ENCODE results near the gene OVCA2. TPM values are rescaled to one million over a fixed set of nuclear protein-coding genes. Genes with fewer than 3 reads are reported as not detected.

OVCA2 gene
- total RNA-seq, 1 experiment from 2014 or later: 24.6 TPM

DNA sequence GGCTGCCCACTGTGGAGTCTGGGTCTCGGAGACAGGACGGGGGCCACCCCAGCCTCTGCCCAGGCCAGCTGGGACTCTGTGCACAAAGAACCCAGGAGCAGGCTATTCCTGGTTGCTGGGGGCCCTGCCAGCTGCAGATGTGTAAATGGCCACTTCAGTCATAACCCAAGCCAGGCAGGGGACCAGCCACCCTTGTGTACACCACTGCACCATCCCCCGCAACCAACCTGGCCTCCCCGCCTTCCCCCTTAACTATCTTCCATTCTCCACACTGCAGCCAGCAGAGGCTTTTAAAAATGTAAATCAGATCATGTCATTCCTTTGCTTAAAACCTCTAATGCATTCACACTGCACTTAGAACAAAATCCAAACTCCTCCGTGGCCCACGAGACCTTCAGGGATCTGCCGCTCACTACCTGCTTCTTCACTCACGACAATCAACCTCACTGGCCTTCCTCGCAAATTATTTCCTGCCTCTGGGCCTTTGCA is 45.0 kb upstream of the OVCA2 start:
- H3K27ac ChIP-seq (ENCODE audit: insufficient read length, low read depth, low read length): no peak overlapping the region
- Mint-ChIP-seq H3K27ac (peak overlapping the region in 1 of 3 experiments; percentile 17; a peak in 1 of 7 replicates), H3K9me3 (no peaks in the 10 kb centered on the region; a peak in 1 of 5 replicates), H3K36me3 (ENCODE audit: insufficient read depth in 1 of 3, low read depth in 3 of 3) (no peaks in the 10 kb centered on the region), H3K27me3 (ENCODE audit: low read depth) (peaks cover 70% of the 10 kb centered on the region), H3K4me1 (peaks cover 25 to 40% of the 10 kb centered on the region in 2 experiments), H3K4me3 (peak overlapping the region in 1 of 2 experiments; percentile 65; a peak in 1 of 5 replicates)
- no CpG with 5 or more reads among the region's 9 CpGs for WGBS (ENCODE audit: extremely low coverage, insufficient read length, low lambda C conversion rate)
- H4K8ac ChIP-seq (replicated peaks; ENCODE audit: insufficient read length, low read depth, low read length): no peak overlapping the region
- no peak overlapping the region for H2BK20ac ChIP-seq (ENCODE audit: low read depth, low read length, poor library complexity, severe bottlenecking)
- H3K9ac ChIP-seq (ENCODE audit: extremely low read depth, insufficient read length, low read length): no peak overlapping the region
- H3K14ac ChIP-seq (ENCODE audit: insufficient read depth, low read length): no peak overlapping the region
- DNase-seq: no peak
- no peaks in the 10 kb centered on the region for H3K9me3 ChIP-seq (ENCODE audit: control insufficient read depth, low read depth, low read length)
- no peak overlapping the region for H2BK5ac ChIP-seq (ENCODE audit: insufficient read length, low read length)
- no peaks in the 10 kb centered on the region for H4K20me1 ChIP-seq (ENCODE audit: control insufficient read depth, insufficient read depth, insufficient read length)
- H2AK5ac ChIP-seq (ENCODE audit: insufficient read length, low read length): no peak overlapping the region
- no peak overlapping the region for H2AFZ ChIP-seq (ENCODE audit: low read length)
- no peaks in the 10 kb centered on the region for H3K79me1 ChIP-seq (ENCODE audit: insufficient read depth, low read depth, low read length, poor library complexity, severe bottlenecking)
- no peak for TF ChIP-seq CTCF (conservative IDR thresholded peaks at IDR 0.05)
- no peak overlapping the region for H2BK15ac ChIP-seq (ENCODE audit: low read depth, low read length)
- H3K79me2 ChIP-seq (ENCODE audit: insufficient read depth, low read length): no peaks in the 10 kb centered on the region
- no peak overlapping the region for H3T11ph ChIP-seq (ENCODE audit: low read length)
- no peak overlapping the region for H2BK12ac ChIP-seq (ENCODE audit: insufficient read length, low read depth, low read length)
- no peak overlapping the region for H3K4ac ChIP-seq (ENCODE audit: low read depth, low read length)
- H4K91ac ChIP-seq (ENCODE audit: insufficient read length, low read depth, low read length): no peak overlapping the region
- peaks cover 7% of the 10 kb centered on the region; the same call in 1 of the 2 replicates for H3K27me3 ChIP-seq (ENCODE audit: insufficient read depth, low read length)
- H2BK120ac ChIP-seq (ENCODE audit: low read depth, low read length, poor library complexity, severe bottlenecking): no peak overlapping the region
- H3K23ac ChIP-seq (ENCODE audit: insufficient read length, low read depth, low read length): no peak overlapping the region
- no peaks in the 10 kb centered on the region for H3K23me2 ChIP-seq (ENCODE audit: insufficient read length, low read depth, low read length, poor library complexity, severe bottlenecking)
- no peak overlapping the region for H3K18ac ChIP-seq (ENCODE audit: insufficient read length, low read depth, low read length)
- H3K4me2 ChIP-seq (ENCODE audit: insufficient read depth, insufficient read length, low read length): no peak overlapping the region
- no peak overlapping the region for H3K56ac ChIP-seq (ENCODE audit: insufficient read length, low read depth, low read length)
- no peaks in the 10 kb centered on the region; the same call in 1 of the 2 replicates for H3K4me1 ChIP-seq (ENCODE audit: insufficient read depth, low read length)
- no peak overlapping the region for H4K5ac ChIP-seq (ENCODE audit: insufficient read length, low read depth, low read length)

Measured in H9 (cell line).